Ovary (tissue), 3 donors: ENCODE results near the gene CYB5B.

Experiments
- POLR2A ChIP-seq: fragments of 450-650 bp; IDR thresholded peaks from one replicate; pipeline ENCODE4 v1.6.1; 2017; ENCODE audit warnings: antibody characterized with exemption, mild to moderate bottlenecking, moderate library complexity
- TF ChIP-seq, protein P1 (sequence below), 3 donors: fragments of 450-650 bp in 2 of 3; fragments of 200-600 bp in 1 of 3; IDR thresholded peaks; one replicate each; pipeline versions ENCODE4 v1.5.1 to v1.8.0; 2016 to 2022; ENCODE audit warnings: antibody characterized with exemption in 3 of 3, mild to moderate bottlenecking in 1 of 3
- donor health status: DM: no; HTN: no; CAD: no.

DNA sequence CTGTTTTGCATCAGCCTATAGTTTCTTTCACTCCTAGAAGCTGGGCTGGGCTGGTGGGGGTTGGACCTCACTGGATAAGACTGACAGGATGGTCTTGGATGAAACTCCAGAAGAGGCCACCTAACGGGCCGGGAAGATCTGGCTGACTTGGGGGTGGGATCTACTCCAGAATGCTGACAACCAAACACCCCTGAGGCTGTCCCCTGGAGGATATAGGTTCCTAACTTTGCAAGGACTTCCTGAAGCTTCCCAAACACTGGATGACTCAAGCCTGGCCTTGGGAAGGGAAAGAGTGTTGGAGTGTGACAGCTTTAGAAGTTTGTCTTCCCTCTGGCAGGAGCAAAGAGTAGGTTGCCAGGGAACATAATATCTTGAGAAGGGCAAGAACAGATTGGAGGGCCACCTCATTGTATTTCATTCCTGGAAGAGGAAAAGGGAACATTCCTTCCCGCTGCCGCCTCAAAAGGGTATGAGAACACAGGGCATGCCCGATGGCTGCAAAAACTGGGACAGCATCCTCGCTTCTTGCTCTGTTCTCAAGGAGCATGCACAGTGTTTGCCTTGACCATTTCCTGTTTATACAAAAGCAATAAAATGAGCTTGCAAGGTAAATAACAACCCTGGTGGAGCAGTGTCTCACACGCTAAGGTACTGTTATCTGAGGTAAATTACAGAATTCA, 6.8 kb upstream of the CYB5B start:
- TF ChIP-seq, protein P1, sequence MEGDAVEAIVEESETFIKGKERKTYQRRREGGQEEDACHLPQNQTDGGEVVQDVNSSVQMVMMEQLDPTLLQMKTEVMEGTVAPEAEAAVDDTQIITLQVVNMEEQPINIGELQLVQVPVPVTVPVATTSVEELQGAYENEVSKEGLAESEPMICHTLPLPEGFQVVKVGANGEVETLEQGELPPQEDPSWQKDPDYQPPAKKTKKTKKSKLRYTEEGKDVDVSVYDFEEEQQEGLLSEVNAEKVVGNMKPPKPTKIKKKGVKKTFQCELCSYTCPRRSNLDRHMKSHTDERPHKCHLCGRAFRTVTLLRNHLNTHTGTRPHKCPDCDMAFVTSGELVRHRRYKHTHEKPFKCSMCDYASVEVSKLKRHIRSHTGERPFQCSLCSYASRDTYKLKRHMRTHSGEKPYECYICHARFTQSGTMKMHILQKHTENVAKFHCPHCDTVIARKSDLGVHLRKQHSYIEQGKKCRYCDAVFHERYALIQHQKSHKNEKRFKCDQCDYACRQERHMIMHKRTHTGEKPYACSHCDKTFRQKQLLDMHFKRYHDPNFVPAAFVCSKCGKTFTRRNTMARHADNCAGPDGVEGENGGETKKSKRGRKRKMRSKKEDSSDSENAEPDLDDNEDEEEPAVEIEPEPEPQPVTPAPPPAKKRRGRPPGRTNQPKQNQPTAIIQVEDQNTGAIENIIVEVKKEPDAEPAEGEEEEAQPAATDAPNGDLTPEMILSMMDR (IDR thresholded peaks at IDR 0.05) = no peak
- TF ChIP-seq POLR2A = no peak
